ENCODE data around the gene GLRB.

- no peak for TF ChIP-seq ZBTB48 (tag by site-specific recombination; IDR thresholded peaks at IDR 0.05)
- TF ChIP-seq, protein P1, sequence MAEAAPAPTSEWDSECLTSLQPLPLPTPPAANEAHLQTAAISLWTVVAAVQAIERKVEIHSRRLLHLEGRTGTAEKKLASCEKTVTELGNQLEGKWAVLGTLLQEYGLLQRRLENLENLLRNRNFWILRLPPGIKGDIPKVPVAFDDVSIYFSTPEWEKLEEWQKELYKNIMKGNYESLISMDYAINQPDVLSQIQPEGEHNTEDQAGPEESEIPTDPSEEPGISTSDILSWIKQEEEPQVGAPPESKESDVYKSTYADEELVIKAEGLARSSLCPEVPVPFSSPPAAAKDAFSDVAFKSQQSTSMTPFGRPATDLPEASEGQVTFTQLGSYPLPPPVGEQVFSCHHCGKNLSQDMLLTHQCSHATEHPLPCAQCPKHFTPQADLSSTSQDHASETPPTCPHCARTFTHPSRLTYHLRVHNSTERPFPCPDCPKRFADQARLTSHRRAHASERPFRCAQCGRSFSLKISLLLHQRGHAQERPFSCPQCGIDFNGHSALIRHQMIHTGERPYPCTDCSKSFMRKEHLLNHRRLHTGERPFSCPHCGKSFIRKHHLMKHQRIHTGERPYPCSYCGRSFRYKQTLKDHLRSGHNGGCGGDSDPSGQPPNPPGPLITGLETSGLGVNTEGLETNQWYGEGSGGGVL (tag by site-specific recombination; IDR thresholded peaks at IDR 0.05): no peak
- no peak for TF ChIP-seq ZNF155 (tag by site-specific recombination; IDR thresholded peaks at IDR 0.05)
- TF ChIP-seq, protein P2, sequence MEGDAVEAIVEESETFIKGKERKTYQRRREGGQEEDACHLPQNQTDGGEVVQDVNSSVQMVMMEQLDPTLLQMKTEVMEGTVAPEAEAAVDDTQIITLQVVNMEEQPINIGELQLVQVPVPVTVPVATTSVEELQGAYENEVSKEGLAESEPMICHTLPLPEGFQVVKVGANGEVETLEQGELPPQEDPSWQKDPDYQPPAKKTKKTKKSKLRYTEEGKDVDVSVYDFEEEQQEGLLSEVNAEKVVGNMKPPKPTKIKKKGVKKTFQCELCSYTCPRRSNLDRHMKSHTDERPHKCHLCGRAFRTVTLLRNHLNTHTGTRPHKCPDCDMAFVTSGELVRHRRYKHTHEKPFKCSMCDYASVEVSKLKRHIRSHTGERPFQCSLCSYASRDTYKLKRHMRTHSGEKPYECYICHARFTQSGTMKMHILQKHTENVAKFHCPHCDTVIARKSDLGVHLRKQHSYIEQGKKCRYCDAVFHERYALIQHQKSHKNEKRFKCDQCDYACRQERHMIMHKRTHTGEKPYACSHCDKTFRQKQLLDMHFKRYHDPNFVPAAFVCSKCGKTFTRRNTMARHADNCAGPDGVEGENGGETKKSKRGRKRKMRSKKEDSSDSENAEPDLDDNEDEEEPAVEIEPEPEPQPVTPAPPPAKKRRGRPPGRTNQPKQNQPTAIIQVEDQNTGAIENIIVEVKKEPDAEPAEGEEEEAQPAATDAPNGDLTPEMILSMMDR (tag by site-specific recombination; IDR thresholded peaks at IDR 0.05): no peak
- no peak for TF ChIP-seq ZNF558 (tag by site-specific recombination; IDR thresholded peaks at IDR 0.05)
- TF ChIP-seq HOXA7 (CRISPR knock-in tag; IDR thresholded peaks at IDR 0.05; ENCODE audit: borderline replicate concordance): no peak
- TF ChIP-seq GLIS1 (tag by site-specific recombination; IDR thresholded peaks at IDR 0.05): no peak
- TF ChIP-seq, protein P3, sequence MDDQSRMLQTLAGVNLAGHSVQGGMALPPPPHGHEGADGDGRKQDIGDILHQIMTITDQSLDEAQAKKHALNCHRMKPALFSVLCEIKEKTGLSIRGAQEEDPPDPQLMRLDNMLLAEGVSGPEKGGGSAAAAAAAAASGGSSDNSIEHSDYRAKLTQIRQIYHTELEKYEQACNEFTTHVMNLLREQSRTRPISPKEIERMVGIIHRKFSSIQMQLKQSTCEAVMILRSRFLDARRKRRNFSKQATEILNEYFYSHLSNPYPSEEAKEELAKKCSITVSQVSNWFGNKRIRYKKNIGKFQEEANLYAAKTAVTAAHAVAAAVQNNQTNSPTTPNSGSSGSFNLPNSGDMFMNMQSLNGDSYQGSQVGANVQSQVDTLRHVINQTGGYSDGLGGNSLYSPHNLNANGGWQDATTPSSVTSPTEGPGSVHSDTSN (CRISPR knock-in tag; IDR thresholded peaks at IDR 0.05): no peak
- TF ChIP-seq ZNF404 (tag by site-specific recombination; IDR thresholded peaks at IDR 0.05): no peak
Measured at GRCh38 chr4:157143369-157143768, 67.4 kb downstream of the GLRB start.

All from HEK293 (cell line).